WTC11 (cell line): ENCODE measurements around the gene SYNPO. TPM values are rescaled to one million over a fixed set of nuclear protein-coding genes. Genes with fewer than 3 reads are reported as not detected.

ENCODE experiments used
- ATAC-seq: fragments of 200-7000 bp; cut with Tn5 transposase; 2 replicates; pipeline ENCODE4 v1.10.0; 2021; ENCODE audit warnings: mild to moderate bottlenecking, moderate library complexity
- CTCF ChIA-PET: fragments of 300-600 bp; sonication (Branson Sonifier 250); formaldehyde crosslinking; loops from one replicate; lab custom pipeline; 2021; ENCODE audit warnings: antibody characterized with exemption; lab: Charles Lee
- POLR2A ChIA-PET: fragments of 350-600 bp; sonication (Branson Sonifier 250); formaldehyde crosslinking; loops from one replicate; lab custom pipeline; 2021; ENCODE audit warnings: antibody characterized with exemption; lab: Charles Lee
- DNase-seq: peaks from one replicate; pipeline ENCODE4 v3.0.0; 2021; ENCODE audit warnings: low spot score
- H3K27ac Mint-ChIP-seq: 2 replicates; pipeline ENCODE4 v1.8.0; 2021; ENCODE audit warnings: mixed read lengths
- H3K27me3 Mint-ChIP-seq: 2 replicates; pipeline ENCODE4 v1.8.0; 2021; ENCODE audit warnings: low read depth, mild to moderate bottlenecking, moderate library complexity, mixed read lengths
- H3K36me3 Mint-ChIP-seq: 2 replicates; pipeline ENCODE4 v1.8.0; 2021; ENCODE audit warnings: mixed read lengths
- H3K4me1 Mint-ChIP-seq: 2 replicates; pipeline ENCODE4 v1.8.0; 2022; ENCODE audit warnings: mixed read lengths
- H3K4me3 Mint-ChIP-seq: 2 replicates; pipeline ENCODE4 v1.8.0; 2021; ENCODE audit warnings: mild to moderate bottlenecking, moderate library complexity, mixed read lengths
- H3K9me3 Mint-ChIP-seq: 2 replicates; pipeline ENCODE4 v1.8.0; 2021; ENCODE audit warnings: mixed read lengths
- CBFB ChIP-seq: sonication (generic); formaldehyde crosslinking; IDR thresholded peaks from 2 replicates; pipeline ENCODE4 v1.8.1; 2022; ENCODE audit warnings: mild to moderate bottlenecking, low read depth, missing genetic modification reagents
- EMX1 ChIP-seq: fragments of 250-450 bp; sonication (Bioruptor Pico); IDR thresholded peaks from 2 replicates; pipeline ENCODE4 v1.8.0; 2021; ENCODE audit warnings: mild to moderate bottlenecking
- GRHL2 ChIP-seq: fragments of 250-450 bp; sonication (Bioruptor Pico); IDR thresholded peaks from 2 replicates; pipeline ENCODE4 v1.8.0; 2022; ENCODE audit warnings: mild to moderate bottlenecking, moderate library complexity; ENCODE audit not compliant: insufficient replicate concordance, severe bottlenecking
- GTF2I ChIP-seq: fragments of 250-450 bp; sonication (Bioruptor Pico); conservative IDR thresholded peaks from 2 replicates; pipeline ENCODE4 v1.4.0; 2021; ENCODE audit warnings: mild to moderate bottlenecking
- KAT7 ChIP-seq: sonication (generic); formaldehyde crosslinking; IDR thresholded peaks from 2 replicates; pipeline ENCODE4 v1.8.1; 2023; ENCODE audit warnings: missing genetic modification reagents, mild to moderate bottlenecking, borderline replicate concordance
- NFATC4 ChIP-seq: fragments of 250-450 bp; sonication (Bioruptor Pico); IDR thresholded peaks from 2 replicates; pipeline ENCODE4 v1.9.0; 2021; ENCODE audit warnings: mild to moderate bottlenecking
- SMAD3 ChIP-seq: sonication (generic); formaldehyde crosslinking; IDR thresholded peaks from 2 replicates; pipeline ENCODE4 v1.8.0; 2022; ENCODE audit warnings: missing genetic modification reagents, mild to moderate bottlenecking, borderline replicate concordance
- TP53 ChIP-seq: sonication (generic); formaldehyde crosslinking; IDR thresholded peaks from 2 replicates; pipeline ENCODE4 v1.8.1; 2023; ENCODE audit warnings: mild to moderate bottlenecking, missing genetic modification reagents
- ZNF317 ChIP-seq: sonication (generic); formaldehyde crosslinking; IDR thresholded peaks from 2 replicates; pipeline ENCODE4 v1.8.1; 2023; ENCODE audit warnings: low read depth, mild to moderate bottlenecking, moderate library complexity, missing genetic modification reagents, borderline replicate concordance
- total RNA-seq: library from RNA; stranded (reverse); gene quantifications from 3 replicates; pipeline ENCODE4 v1.2.3, GENCODE V29; 2021
- TF ChIP-seq, protein P1 (sequence below): sonication (generic); formaldehyde crosslinking; IDR thresholded peaks from 2 replicates; pipeline ENCODE4 v1.8.1; 2022; ENCODE audit warnings: mild to moderate bottlenecking, moderate library complexity, missing genetic modification reagents
- TF ChIP-seq, protein P2 (sequence below): sonication (generic); formaldehyde crosslinking; IDR thresholded peaks from 2 replicates; pipeline ENCODE4 v1.8.0; 2023; ENCODE audit warnings: mild to moderate bottlenecking, missing genetic modification reagents
- TF ChIP-seq, protein P3 (sequence below): sonication (generic); formaldehyde crosslinking; IDR thresholded peaks from 2 replicates; pipeline ENCODE4 v1.8.1; 2022; ENCODE audit warnings: low read depth, missing genetic modification reagents, borderline replicate concordance
- TF ChIP-seq, protein P4 (sequence below): sonication (generic); formaldehyde crosslinking; IDR thresholded peaks from 2 replicates; pipeline ENCODE4 v1.8.1; 2023; ENCODE audit warnings: mild to moderate bottlenecking, moderate library complexity, missing genetic modification reagents
- TF ChIP-seq, protein P5 (sequence below): sonication (generic); formaldehyde crosslinking; IDR thresholded peaks from 2 replicates; pipeline ENCODE4 v1.8.1; 2023; ENCODE audit warnings: mild to moderate bottlenecking, missing genetic modification reagents, moderate library complexity
- TF ChIP-seq, protein P6 (sequence below): fragments of 250-450 bp; sonication (Bioruptor Pico); conservative IDR thresholded peaks from 2 replicates; pipeline ENCODE4 v1.9.0; 2021; ENCODE audit warnings: mild to moderate bottlenecking
- TF ChIP-seq, protein P7 (sequence below): sonication (generic); formaldehyde crosslinking; conservative IDR thresholded peaks from 2 replicates; pipeline ENCODE4 v1.8.1; 2023; ENCODE audit warnings: mild to moderate bottlenecking, low read depth, missing genetic modification reagents, moderate library complexity
- TF ChIP-seq, protein P8 (sequence below): fragments of 250-450 bp; sonication (Bioruptor Pico); IDR thresholded peaks from 2 replicates; pipeline ENCODE4 v1.9.0; 2021; ENCODE audit warnings: mild to moderate bottlenecking

SYNPO gene
- total RNA-seq, 1 experiment from 2014 or later = 2.1 TPM

DNA sequence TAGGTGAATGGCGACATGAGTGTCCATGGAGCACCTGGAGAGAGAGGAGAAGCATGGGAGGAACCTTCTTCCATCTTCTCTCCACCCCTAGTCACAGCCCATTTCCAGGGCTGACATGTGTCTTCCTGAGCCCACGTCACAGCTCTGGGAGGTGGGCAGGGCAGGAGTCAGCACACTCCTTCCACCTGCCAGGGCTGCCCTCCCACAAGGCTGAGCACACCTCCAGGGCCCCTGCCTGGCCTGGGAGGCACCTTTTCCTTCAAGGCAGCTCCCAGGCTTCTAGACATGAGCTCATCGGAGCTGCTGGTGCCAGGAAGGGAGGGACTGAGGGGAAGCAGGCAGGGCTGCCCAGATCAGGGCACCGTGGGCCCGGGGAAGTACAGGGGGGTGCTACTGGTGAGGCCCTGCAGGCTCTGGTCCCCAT, 13.6 kb upstream of the SYNPO start:
- ChIA-PET CTCF (interaction anchor here (2.3 kb wide), 1 partner anchor 12 kb away, joined by 10 read pairs; no protein-coding TSS in a partner anchor), POLR2A (no interaction called here)
- no peak for DNase-seq
- TF ChIP-seq, protein P1, sequence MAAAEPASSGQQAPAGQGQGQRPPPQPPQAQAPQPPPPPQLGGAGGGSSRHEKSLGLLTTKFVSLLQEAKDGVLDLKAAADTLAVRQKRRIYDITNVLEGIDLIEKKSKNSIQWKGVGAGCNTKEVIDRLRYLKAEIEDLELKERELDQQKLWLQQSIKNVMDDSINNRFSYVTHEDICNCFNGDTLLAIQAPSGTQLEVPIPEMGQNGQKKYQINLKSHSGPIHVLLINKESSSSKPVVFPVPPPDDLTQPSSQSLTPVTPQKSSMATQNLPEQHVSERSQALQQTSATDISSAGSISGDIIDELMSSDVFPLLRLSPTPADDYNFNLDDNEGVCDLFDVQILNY = no peak
- TF ChIP-seq, protein P2, sequence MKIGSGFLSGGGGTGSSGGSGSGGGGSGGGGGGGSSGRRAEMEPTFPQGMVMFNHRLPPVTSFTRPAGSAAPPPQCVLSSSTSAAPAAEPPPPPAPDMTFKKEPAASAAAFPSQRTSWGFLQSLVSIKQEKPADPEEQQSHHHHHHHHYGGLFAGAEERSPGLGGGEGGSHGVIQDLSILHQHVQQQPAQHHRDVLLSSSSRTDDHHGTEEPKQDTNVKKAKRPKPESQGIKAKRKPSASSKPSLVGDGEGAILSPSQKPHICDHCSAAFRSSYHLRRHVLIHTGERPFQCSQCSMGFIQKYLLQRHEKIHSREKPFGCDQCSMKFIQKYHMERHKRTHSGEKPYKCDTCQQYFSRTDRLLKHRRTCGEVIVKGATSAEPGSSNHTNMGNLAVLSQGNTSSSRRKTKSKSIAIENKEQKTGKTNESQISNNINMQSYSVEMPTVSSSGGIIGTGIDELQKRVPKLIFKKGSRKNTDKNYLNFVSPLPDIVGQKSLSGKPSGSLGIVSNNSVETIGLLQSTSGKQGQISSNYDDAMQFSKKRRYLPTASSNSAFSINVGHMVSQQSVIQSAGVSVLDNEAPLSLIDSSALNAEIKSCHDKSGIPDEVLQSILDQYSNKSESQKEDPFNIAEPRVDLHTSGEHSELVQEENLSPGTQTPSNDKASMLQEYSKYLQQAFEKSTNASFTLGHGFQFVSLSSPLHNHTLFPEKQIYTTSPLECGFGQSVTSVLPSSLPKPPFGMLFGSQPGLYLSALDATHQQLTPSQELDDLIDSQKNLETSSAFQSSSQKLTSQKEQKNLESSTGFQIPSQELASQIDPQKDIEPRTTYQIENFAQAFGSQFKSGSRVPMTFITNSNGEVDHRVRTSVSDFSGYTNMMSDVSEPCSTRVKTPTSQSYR = no peak
- TF ChIP-seq EMX1 (CRISPR knock-in tag) (no peak), CBFB (CRISPR knock-in tag) (no peak), KAT7 (CRISPR knock-in tag) (no peak), GTF2I (CRISPR knock-in tag) (no peak), NFATC4 (CRISPR knock-in tag) (no peak), ZNF317 (CRISPR knock-in tag) (no peak), SMAD3 (CRISPR knock-in tag) (no peak)
- TF ChIP-seq, protein P3, sequence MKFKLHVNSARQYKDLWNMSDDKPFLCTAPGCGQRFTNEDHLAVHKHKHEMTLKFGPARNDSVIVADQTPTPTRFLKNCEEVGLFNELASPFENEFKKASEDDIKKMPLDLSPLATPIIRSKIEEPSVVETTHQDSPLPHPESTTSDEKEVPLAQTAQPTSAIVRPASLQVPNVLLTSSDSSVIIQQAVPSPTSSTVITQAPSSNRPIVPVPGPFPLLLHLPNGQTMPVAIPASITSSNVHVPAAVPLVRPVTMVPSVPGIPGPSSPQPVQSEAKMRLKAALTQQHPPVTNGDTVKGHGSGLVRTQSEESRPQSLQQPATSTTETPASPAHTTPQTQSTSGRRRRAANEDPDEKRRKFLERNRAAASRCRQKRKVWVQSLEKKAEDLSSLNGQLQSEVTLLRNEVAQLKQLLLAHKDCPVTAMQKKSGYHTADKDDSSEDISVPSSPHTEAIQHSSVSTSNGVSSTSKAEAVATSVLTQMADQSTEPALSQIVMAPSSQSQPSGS (CRISPR knock-in tag) = no peak
- TF ChIP-seq, protein P4, sequence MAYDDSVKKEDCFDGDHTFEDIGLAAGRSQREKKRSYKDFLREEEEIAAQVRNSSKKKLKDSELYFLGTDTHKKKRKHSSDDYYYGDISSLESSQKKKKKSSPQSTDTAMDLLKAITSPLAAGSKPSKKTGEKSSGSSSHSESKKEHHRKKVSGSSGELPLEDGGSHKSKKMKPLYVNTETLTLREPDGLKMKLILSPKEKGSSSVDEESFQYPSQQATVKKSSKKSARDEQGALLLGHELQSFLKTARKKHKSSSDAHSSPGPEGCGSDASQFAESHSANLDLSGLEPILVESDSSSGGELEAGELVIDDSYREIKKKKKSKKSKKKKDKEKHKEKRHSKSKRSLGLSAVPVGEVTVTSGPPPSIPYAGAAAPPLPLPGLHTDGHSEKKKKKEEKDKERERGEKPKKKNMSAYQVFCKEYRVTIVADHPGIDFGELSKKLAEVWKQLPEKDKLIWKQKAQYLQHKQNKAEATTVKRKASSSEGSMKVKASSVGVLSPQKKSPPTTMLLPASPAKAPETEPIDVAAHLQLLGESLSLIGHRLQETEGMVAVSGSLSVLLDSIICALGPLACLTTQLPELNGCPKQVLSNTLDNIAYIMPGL (CRISPR knock-in tag) = no peak
- TF ChIP-seq, protein P5, sequence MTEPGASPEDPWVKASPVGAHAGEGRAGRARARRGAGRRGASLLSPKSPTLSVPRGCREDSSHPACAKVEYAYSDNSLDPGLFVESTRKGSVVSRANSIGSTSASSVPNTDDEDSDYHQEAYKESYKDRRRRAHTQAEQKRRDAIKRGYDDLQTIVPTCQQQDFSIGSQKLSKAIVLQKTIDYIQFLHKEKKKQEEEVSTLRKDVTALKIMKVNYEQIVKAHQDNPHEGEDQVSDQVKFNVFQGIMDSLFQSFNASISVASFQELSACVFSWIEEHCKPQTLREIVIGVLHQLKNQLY (CRISPR knock-in tag) = no peak
- TF ChIP-seq, protein P6, sequence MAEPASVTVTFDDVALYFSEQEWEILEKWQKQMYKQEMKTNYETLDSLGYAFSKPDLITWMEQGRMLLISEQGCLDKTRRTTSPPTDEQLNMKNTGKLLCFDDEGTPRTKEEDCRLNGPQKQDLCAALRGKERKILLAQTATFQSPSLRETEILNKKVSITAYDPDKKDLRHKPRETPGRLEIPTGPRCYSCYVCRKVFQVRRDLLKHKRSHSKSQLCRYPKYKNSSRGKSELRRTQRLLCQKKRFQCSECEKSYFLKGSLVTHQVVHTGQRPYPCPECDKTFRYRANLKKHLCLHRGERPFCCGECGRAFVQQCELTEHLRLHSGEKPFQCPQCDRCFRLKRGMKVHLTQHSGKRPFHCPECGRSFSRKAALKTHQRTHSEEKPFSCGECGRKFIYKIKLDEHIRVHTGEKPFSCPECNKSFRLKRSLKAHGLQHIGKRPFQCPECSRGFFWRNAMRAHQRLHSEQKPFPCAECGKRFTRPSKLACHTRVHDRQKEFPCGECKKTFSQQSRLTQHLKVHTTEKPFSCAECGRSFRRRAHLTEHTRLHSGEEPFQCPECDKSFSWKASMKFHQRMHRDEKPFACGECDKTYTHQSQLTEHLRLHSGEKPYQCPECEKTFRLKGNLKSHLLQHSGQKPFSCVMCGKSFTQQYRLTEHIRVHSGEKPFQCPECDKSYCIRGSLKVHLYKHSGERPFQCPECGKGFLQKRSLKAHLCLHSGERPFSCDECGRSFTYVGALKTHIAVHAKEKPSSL = no peak
- no peaks in the 10 kb centered on the region for H3K9me3 Mint-ChIP-seq
- no peak overlapping the region for H3K27ac Mint-ChIP-seq
- no peaks in the 10 kb centered on the region for H3K36me3 Mint-ChIP-seq
- peaks cover 7% of the 10 kb centered on the region for H3K4me1 Mint-ChIP-seq
- H3K27me3 Mint-ChIP-seq = peaks cover 31% of the 10 kb centered on the region
- H3K4me3 Mint-ChIP-seq = no peak overlapping the region
- ATAC-seq = no peak

DNA sequence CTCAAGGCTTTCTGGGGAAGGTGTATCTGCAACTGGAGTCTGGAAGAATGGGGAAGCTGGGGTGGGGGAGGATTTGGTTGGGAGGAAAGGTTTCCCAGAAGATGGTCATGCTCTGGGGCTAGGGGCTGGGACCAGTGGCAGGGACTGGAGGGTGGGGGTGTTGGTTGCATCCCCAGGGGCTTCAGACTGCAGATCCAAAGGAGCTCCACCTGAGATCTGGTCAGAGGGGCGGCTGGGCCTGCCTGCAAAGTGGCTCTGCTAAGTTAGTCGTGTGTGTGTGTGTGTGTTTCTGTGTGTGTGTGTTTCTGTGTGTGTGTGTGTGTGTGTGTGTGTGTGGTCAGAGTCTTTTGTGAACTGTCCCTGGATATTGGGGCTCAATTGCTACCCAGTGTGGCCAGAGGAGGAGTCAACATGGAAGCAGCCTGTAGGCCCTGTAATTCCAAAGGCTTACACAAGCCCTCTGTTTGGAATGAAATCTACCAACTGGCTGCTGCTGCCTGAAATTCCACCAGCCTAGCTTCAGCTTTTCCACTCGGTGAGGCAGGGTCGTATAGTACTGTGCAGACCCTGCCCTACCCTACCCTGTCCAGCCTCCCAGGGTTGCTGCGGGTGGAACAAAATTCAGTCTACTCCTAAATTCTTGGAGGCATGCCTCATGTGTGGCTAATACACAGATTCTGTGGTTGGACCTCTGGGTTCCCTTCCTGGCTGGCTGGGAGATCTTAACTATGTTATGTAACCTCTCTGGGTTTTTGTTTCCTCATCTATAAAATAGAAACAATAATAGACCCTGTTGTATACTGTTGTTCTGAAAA, 12.5 kb upstream of the SYNPO start:
- H3K9me3 Mint-ChIP-seq = no peaks in the 10 kb centered on the region
- H3K27me3 Mint-ChIP-seq = peaks cover 26% of the 10 kb centered on the region
- CTCF ChIA-PET = interaction anchor here (0.5 to 1.6 kb wide), 2 partner anchors 14 to 170 kb away, joined by 3 to 4 read pairs; no protein-coding TSS in a partner anchor
- POLR2A ChIA-PET = interaction anchor here (0.6 kb wide), 1 partner anchor 10 kb away, joined by 3 read pairs; no protein-coding TSS in a partner anchor
- H3K4me1 Mint-ChIP-seq = peaks cover 7% of the 10 kb centered on the region
- H3K36me3 Mint-ChIP-seq = no peaks in the 10 kb centered on the region
- H3K27ac Mint-ChIP-seq = no peak overlapping the region
- H3K4me3 Mint-ChIP-seq = no peak overlapping the region
- no peak for DNase-seq
- ATAC-seq = no peak
- TF ChIP-seq, protein P7, sequence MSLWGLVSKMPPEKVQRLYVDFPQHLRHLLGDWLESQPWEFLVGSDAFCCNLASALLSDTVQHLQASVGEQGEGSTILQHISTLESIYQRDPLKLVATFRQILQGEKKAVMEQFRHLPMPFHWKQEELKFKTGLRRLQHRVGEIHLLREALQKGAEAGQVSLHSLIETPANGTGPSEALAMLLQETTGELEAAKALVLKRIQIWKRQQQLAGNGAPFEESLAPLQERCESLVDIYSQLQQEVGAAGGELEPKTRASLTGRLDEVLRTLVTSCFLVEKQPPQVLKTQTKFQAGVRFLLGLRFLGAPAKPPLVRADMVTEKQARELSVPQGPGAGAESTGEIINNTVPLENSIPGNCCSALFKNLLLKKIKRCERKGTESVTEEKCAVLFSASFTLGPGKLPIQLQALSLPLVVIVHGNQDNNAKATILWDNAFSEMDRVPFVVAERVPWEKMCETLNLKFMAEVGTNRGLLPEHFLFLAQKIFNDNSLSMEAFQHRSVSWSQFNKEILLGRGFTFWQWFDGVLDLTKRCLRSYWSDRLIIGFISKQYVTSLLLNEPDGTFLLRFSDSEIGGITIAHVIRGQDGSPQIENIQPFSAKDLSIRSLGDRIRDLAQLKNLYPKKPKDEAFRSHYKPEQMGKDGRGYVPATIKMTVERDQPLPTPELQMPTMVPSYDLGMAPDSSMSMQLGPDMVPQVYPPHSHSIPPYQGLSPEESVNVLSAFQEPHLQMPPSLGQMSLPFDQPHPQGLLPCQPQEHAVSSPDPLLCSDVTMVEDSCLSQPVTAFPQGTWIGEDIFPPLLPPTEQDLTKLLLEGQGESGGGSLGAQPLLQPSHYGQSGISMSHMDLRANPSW = no peak
- TF ChIP-seq GRHL2 (no peak), TP53 (no peak)
- TF ChIP-seq, protein P8, sequence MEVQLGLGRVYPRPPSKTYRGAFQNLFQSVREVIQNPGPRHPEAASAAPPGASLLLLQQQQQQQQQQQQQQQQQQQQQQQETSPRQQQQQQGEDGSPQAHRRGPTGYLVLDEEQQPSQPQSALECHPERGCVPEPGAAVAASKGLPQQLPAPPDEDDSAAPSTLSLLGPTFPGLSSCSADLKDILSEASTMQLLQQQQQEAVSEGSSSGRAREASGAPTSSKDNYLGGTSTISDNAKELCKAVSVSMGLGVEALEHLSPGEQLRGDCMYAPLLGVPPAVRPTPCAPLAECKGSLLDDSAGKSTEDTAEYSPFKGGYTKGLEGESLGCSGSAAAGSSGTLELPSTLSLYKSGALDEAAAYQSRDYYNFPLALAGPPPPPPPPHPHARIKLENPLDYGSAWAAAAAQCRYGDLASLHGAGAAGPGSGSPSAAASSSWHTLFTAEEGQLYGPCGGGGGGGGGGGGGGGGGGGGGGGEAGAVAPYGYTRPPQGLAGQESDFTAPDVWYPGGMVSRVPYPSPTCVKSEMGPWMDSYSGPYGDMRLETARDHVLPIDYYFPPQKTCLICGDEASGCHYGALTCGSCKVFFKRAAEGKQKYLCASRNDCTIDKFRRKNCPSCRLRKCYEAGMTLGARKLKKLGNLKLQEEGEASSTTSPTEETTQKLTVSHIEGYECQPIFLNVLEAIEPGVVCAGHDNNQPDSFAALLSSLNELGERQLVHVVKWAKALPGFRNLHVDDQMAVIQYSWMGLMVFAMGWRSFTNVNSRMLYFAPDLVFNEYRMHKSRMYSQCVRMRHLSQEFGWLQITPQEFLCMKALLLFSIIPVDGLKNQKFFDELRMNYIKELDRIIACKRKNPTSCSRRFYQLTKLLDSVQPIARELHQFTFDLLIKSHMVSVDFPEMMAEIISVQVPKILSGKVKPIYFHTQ = no peak
